Fibroblast of lung (primary cell): Measurements from ENCODE around the gene COG5. TPM values are rescaled to one million over a fixed set of nuclear protein-coding genes. Genes with fewer than 3 reads are reported as not detected.
A peak's percentile ranks its signal among the peaks of the same experiment; 100 is the strongest.

ENCODE experiments used
- DNase-seq, 2 donors: peaks; one replicate each; pipeline versions ENCODE4 v3.0.0 to v3.0.0-alpha.2; 2010; ENCODE audit warnings: low read depth in 2 of 2
- H2AFZ ChIP-seq: 2 replicates; pipeline ENCODE4 v1.5.1; 2012; ENCODE audit warnings: low read length, control low read depth, inconsistent platforms
- H3K27ac ChIP-seq: 2 replicates; pipeline ENCODE4 v1.5.1; 2011; ENCODE audit warnings: low read length, control low read depth; ENCODE audit not compliant: insufficient read depth
- H3K27me3 ChIP-seq: 2 replicates; pipeline ENCODE4 v1.5.1; 2011; ENCODE audit warnings: mild to moderate bottlenecking, low read length; ENCODE audit not compliant: control insufficient read depth, insufficient read depth
- H3K36me3 ChIP-seq: 2 replicates; pipeline ENCODE4 v1.5.1; 2011; ENCODE audit warnings: low read length; ENCODE audit not compliant: control insufficient read depth, insufficient read depth
- H3K4me1 ChIP-seq: 2 replicates; pipeline ENCODE4 v1.5.1; 2011; ENCODE audit warnings: low read length; ENCODE audit not compliant: control insufficient read depth, insufficient read depth; ENCODE audit errors: extremely low read depth
- H3K4me2 ChIP-seq: 2 replicates; pipeline ENCODE4 v1.5.1; 2011; ENCODE audit warnings: low read length, control low read depth; ENCODE audit not compliant: insufficient read depth; ENCODE audit errors: extremely low read depth
- H3K4me3 ChIP-seq, 4 experiments: fragments of 200-600 bp in 1 of 4; sonication (generic) in 1 of 4; replicated peaks in 1 of 4; 2 replicates each; pipeline ENCODE4 v1.5.1; 2011 to 2016; ENCODE audit warnings: low read length in 4 of 4, low read depth in 3 of 4, mild to moderate bottlenecking in 3 of 4, control low read depth in 2 of 4, inconsistent platforms in 1 of 4, mixed read lengths in 1 of 4; ENCODE audit not compliant: insufficient read depth in 1 of 4; ENCODE audit errors: control extremely low read depth in 1 of 4
- H3K79me2 ChIP-seq: 2 replicates; pipeline ENCODE4 v1.5.1; 2012; ENCODE audit warnings: mild to moderate bottlenecking, low read length, inconsistent platforms; ENCODE audit not compliant: control insufficient read depth, insufficient read depth
- H3K9ac ChIP-seq: 2 replicates; pipeline ENCODE4 v1.5.1; 2011; ENCODE audit warnings: mild to moderate bottlenecking, low read length, control low read depth; ENCODE audit not compliant: insufficient read depth
- H3K9me3 ChIP-seq: 2 replicates; pipeline ENCODE4 v1.5.1; 2012; ENCODE audit warnings: low read depth, low read length; ENCODE audit not compliant: control insufficient read depth, insufficient read depth
- H4K20me1 ChIP-seq: 2 replicates; pipeline ENCODE4 v1.5.1; 2011; ENCODE audit warnings: low read length; ENCODE audit not compliant: control insufficient read depth, insufficient read depth; ENCODE audit errors: extremely low read depth
- EZH2 ChIP-seq: IDR thresholded peaks from 2 replicates; pipeline ENCODE4 v1.5.1; 2012; ENCODE audit warnings: low read length, control low read depth, mild to moderate bottlenecking; ENCODE audit errors: missing control alignments
- polyA plus RNA-seq, 2 donors: library from polyadenylated mRNA; depleted of rRNA in 1 of 2; stranded (reverse) in 1 of 2; unstranded in 1 of 2; fragments of >200 nt; gene quantifications; 2 replicates each; pipeline ENCODE4 v1.2.1, GENCODE V29; 2011 to 2012; ENCODE audit warnings: missing spikeins in 1 of 2
- total RNA-seq: library from RNA; depleted of rRNA; stranded (reverse); fragments of >200 nt; gene quantifications from 2 replicates; pipeline ENCODE4 v1.2.1, GENCODE V29; 2014
- TF ChIP-seq, protein P1 (sequence below), 2 donors: IDR thresholded peaks in 1 of 2; conservative IDR thresholded peaks in 1 of 2; 1 replicate in 1 of 2; 2 replicates in 1 of 2; pipeline ENCODE4 v1.5.1; 2011 to 2012; ENCODE audit warnings: low read length in 2 of 2, control low read depth in 1 of 2, inconsistent platforms in 1 of 2, low read depth in 1 of 2, mild to moderate bottlenecking in 1 of 2

COG5 gene
- total and polyA plus RNA-seq, 2 donors (not counting 1 experiment from before 2014, with no cell fraction given), result 34.5 to 40.3 TPM

DNA sequence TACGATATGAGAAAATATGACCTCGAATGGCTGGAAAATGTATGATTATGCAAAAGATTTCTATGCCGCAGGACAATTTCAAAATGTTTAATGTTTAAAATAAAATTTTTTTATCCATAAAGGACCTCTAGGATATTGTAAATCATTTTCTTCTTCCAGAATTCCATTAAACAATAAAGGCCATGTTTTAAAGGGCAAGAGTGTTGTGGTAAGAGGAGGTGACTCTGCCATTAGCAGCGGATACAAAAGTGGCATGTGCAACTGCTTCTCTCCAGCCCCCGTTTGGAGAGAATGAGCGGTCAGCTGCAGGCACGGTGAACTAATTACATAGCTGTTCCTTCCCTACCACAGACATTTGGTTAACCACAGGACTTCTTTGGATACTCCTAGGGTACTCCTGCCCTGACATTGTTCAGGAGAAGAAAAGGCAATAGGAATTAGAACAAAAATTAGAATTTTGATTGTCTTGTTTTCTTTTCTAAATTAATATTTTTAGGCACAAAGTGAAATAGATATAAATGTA, 331.1 kb downstream of the COG5 start:
- TF ChIP-seq EZH2, result no peak
- TF ChIP-seq, protein P1, sequence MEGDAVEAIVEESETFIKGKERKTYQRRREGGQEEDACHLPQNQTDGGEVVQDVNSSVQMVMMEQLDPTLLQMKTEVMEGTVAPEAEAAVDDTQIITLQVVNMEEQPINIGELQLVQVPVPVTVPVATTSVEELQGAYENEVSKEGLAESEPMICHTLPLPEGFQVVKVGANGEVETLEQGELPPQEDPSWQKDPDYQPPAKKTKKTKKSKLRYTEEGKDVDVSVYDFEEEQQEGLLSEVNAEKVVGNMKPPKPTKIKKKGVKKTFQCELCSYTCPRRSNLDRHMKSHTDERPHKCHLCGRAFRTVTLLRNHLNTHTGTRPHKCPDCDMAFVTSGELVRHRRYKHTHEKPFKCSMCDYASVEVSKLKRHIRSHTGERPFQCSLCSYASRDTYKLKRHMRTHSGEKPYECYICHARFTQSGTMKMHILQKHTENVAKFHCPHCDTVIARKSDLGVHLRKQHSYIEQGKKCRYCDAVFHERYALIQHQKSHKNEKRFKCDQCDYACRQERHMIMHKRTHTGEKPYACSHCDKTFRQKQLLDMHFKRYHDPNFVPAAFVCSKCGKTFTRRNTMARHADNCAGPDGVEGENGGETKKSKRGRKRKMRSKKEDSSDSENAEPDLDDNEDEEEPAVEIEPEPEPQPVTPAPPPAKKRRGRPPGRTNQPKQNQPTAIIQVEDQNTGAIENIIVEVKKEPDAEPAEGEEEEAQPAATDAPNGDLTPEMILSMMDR (conservative IDR thresholded peaks at IDR 0.05 in 1 of 2, IDR thresholded peaks at IDR 0.05 in 1 of 2; ENCODE audit: low read depth in 1 of 2, low read length in 2 of 2), result no peak
- H2AFZ ChIP-seq, result no peak overlapping the region
- H3K27me3 ChIP-seq, result no peaks in the 10 kb centered on the region
- no peaks in the 10 kb centered on the region for H3K79me2 ChIP-seq
- no peak overlapping the region for H3K4me3 ChIP-seq
- H3K4me2 ChIP-seq, result no peak overlapping the region
- H4K20me1 ChIP-seq, result no peaks in the 10 kb centered on the region
- DNase-seq, result peak; percentile 52 to 92
- H3K36me3 ChIP-seq, result no peaks in the 10 kb centered on the region
- H3K9me3 ChIP-seq, result no peaks in the 10 kb centered on the region
- H3K4me1 ChIP-seq, result peaks cover 2% of the 10 kb centered on the region
- no peak overlapping the region for H3K27ac ChIP-seq
- no peak overlapping the region for H3K9ac ChIP-seq

DNA sequence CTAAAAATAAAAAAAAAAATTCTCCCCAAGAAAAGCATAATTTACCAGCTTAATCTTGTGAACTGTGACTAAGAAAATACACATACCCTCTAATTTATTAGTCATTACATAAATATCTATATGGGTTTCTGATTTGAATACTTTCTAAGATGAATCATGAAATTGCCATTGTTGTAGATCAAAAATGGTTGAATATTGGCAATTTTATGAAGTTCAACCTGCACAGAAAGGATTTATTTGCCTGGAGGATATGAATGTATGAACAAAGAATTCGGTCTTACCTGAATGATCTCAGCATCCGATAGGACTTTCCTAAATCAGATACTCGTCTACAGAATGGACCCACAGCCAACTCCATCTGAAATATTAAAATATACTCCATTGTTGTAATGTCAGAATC, 333.4 kb downstream of the COG5 start:
- H3K79me2 ChIP-seq, result no peaks in the 10 kb centered on the region
- no peak overlapping the region for H2AFZ ChIP-seq
- no peaks in the 10 kb centered on the region for H3K36me3 ChIP-seq
- H3K9me3 ChIP-seq, result no peaks in the 10 kb centered on the region
- TF ChIP-seq, protein P1 (conservative IDR thresholded peaks at IDR 0.05 in 1 of 2, IDR thresholded peaks at IDR 0.05 in 1 of 2; ENCODE audit: low read depth in 1 of 2, low read length in 2 of 2), result no peak
- no peak for TF ChIP-seq EZH2
- no peaks in the 10 kb centered on the region for H4K20me1 ChIP-seq
- H3K27ac ChIP-seq, result no peak overlapping the region
- peak; percentile 20 to 48 for DNase-seq
- H3K27me3 ChIP-seq, result no peaks in the 10 kb centered on the region
- no peak overlapping the region for H3K4me2 ChIP-seq
- H3K4me3 ChIP-seq, result no peak overlapping the region
- peaks cover 2% of the 10 kb centered on the region for H3K4me1 ChIP-seq
- no peak overlapping the region for H3K9ac ChIP-seq

DNA sequence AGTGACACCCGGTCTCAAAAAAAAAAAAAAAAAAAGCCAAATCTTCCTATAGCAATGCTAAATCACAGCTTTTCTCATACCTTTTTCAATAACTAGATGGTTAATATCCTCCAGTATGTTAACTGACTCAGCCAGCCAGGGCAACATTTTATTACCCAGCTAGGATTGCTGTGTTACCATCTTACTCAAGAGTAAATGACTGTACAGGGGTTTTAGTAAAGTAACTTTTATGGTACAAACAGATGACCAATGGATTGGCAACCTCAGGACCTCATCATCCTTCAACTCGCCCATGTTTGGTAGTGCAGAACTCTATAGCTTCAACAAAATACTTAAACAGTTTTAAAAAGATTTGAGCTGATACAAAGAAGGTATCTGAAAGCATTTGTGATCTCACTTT, 335.4 kb downstream of the COG5 start:
- Histone ChIP-seq H4K20me1 (no peaks in the 10 kb centered on the region), H3K27ac (no peak overlapping the region), H3K36me3 (no peaks in the 10 kb centered on the region), H3K9me3 (no peaks in the 10 kb centered on the region), H3K79me2 (no peaks in the 10 kb centered on the region), H3K27me3 (no peaks in the 10 kb centered on the region), H3K4me1 (peaks cover 2% of the 10 kb centered on the region), H3K9ac (no peak overlapping the region), H3K4me3 (no peak overlapping the region), H2AFZ (no peak overlapping the region), H3K4me2 (no peak overlapping the region)
- no peak for DNase-seq
- TF ChIP-seq, protein P1 (conservative IDR thresholded peaks at IDR 0.05 in 1 of 2, IDR thresholded peaks at IDR 0.05 in 1 of 2; ENCODE audit: low read depth in 1 of 2, low read length in 2 of 2), result no peak
- TF ChIP-seq EZH2, result no peak
